OCI-LY3 (cell line): Measurements from ENCODE around the gene BABAM2.

Source experiments
- EZH2phosphoT487 ChIP-seq: fragments of 200-600 bp; shearing (Covaris generic); IDR thresholded peaks from 2 replicates; pipeline ENCODE4 v1.6.1; 2018; ENCODE audit warnings: antibody characterized with exemption, mixed run types, low read depth
- TF ChIP-seq, protein P1 (sequence below): fragments of 200-600, 300-600 bp; sonication (generic); IDR thresholded peaks from 2 replicates; pipeline ENCODE4 v1.5.1; 2014; ENCODE audit warnings: antibody characterized with exemption, low read length, low read depth

DNA sequence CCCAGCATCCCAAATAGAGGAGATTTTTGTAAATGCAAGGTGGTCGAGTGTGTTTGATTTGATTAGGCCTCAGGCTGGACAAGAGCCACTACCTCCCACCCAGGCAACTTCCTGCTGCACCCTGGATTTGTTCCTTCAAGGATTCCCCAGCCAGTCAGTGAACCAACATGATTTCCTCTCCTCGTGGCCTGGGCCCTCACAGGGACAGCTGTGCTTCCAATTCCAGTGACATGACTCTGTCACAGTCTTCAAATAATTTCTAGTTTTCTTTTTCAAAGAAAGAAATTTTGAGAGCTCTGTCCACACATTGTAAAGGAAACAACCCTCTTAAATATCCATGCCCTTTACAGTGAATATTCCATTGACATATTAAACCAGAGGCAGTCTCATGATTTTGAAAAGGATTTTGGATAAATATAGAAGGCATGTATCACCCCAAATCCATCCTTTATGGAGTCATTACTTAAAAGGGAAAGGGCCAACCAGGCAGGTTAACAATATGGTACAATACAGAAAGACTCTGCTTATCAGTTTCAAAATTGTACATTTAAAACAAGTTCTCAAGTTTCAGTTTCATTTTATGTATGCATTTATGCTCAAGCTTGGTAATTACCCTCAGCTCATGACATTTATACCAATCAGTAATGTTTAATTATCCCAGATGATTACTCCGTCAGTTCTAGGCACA, 380.8 kb downstream of the BABAM2 start:
- TF ChIP-seq, protein P1, sequence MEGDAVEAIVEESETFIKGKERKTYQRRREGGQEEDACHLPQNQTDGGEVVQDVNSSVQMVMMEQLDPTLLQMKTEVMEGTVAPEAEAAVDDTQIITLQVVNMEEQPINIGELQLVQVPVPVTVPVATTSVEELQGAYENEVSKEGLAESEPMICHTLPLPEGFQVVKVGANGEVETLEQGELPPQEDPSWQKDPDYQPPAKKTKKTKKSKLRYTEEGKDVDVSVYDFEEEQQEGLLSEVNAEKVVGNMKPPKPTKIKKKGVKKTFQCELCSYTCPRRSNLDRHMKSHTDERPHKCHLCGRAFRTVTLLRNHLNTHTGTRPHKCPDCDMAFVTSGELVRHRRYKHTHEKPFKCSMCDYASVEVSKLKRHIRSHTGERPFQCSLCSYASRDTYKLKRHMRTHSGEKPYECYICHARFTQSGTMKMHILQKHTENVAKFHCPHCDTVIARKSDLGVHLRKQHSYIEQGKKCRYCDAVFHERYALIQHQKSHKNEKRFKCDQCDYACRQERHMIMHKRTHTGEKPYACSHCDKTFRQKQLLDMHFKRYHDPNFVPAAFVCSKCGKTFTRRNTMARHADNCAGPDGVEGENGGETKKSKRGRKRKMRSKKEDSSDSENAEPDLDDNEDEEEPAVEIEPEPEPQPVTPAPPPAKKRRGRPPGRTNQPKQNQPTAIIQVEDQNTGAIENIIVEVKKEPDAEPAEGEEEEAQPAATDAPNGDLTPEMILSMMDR = no peak
- TF ChIP-seq EZH2phosphoT487 = no peak
